ENCODE data around the gene ENDOU. TPM values are rescaled to one million over a fixed set of nuclear protein-coding genes. Genes with fewer than 3 reads are reported as not detected.

Gene ENDOU, protein sequence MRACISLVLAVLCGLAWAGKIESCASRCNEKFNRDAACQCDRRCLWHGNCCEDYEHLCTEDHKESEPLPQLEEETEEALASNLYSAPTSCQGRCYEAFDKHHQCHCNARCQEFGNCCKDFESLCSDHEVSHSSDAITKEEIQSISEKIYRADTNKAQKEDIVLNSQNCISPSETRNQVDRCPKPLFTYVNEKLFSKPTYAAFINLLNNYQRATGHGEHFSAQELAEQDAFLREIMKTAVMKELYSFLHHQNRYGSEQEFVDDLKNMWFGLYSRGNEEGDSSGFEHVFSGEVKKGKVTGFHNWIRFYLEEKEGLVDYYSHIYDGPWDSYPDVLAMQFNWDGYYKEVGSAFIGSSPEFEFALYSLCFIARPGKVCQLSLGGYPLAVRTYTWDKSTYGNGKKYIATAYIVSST
- total RNA-seq (2021) (not detected in 3 replicates), Bru-seq, nascent RNA (not detected)
- long read RNA-seq, experiment 1 = 0 reads
- long read RNA-seq, experiment 2 = 0 reads
- long read RNA-seq, experiment 3 = 0 reads

DNA sequence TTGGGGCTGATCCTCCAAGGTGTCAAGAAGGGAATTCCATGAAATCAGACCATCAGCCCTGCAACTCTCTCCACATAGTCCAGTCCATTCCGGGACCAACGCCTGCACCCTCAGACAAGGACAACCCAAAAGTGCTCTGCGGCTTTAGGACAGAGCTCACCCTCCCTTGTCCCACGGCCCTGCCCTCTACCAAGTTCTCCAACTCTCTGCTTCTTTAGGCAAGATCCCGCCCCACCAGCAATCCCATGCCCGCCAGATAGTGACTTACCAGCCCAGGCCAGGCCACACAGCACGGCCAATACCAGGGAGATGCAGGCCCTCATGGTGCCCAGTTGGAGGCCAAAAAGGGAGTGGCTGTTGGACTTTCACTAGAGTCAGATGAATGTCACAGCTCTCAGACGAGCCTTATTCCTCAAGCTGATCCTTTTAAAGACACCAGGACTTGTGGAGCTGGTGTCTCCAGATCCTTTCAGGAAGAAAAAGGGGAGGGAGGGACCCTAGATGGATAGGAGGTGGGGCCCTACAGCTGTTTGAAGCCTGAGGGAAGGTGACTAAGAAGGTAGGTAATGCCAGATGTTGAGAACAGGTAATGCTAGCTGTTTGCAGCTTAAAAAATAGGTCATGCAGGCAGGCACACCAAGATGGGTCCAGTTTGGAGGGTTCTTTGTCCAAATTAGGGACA is at the start of gene ENDOU:
ENDOU (minus strand) TSS at position 400 of the 682 bp plus-strand sequence; CDS start at position 323, 77 bp downstream.
- Mint-ChIP-seq H3K27me3 (ENCODE audit: low read depth) (peaks cover 26% of the 10 kb centered on the region), H3K4me1 (0 out of 2 replicates have a peak, but pooled peaks cover 3% of the 10 kb centered on the region), H3K36me3 (no peaks in the 10 kb centered on the region), H3K4me3 (no peak within 1 kb of the TSS), H3K9me3 (no peaks in the 10 kb centered on the region), H3K27ac (no peak within 1 kb of the TSS)
- ChIA-PET POLR2A (interaction anchor here (1.0 kb wide), 1 partner anchor 9 kb away, joined by 3 read pairs; no protein-coding TSS in a partner anchor), CTCF (interaction anchor here (0.7 to 2.4 kb wide), 6 partner anchors 10 to 180 kb away, joined by 3 to 9 read pairs (median 5); partner anchors contain the start of genes SLC48A1 and VDR)
- no peak for ATAC-seq
- DNase-seq (ENCODE audit: low spot score) = no peak
- TF ChIP-seq EMX1 (CRISPR knock-in tag; IDR thresholded peaks at IDR 0.05) (no peak), NR2C2 (CRISPR knock-in tag; IDR thresholded peaks at IDR 0.05) (no peak), NR1H2 (CRISPR knock-in tag; IDR thresholded peaks at IDR 0.05) (no peak), TEAD4 (CRISPR knock-in tag; IDR thresholded peaks at IDR 0.05) (no peak), FOXP1 (CRISPR knock-in tag; IDR thresholded peaks at IDR 0.05; ENCODE audit: borderline replicate concordance) (no peak), ZNF232 (CRISPR knock-in tag; IDR thresholded peaks at IDR 0.05) (no peak), ZNF671 (CRISPR knock-in tag; IDR thresholded peaks at IDR 0.05) (no peak), GRHL2 (CRISPR knock-in tag; IDR thresholded peaks at IDR 0.05; ENCODE audit: insufficient replicate concordance, severe bottlenecking) (no peak), CREB1 (CRISPR knock-in tag; IDR thresholded peaks at IDR 0.05) (no peak), ZNF423 (CRISPR knock-in tag; IDR thresholded peaks at IDR 0.05) (no peak)
- TF ChIP-seq, protein P1, sequence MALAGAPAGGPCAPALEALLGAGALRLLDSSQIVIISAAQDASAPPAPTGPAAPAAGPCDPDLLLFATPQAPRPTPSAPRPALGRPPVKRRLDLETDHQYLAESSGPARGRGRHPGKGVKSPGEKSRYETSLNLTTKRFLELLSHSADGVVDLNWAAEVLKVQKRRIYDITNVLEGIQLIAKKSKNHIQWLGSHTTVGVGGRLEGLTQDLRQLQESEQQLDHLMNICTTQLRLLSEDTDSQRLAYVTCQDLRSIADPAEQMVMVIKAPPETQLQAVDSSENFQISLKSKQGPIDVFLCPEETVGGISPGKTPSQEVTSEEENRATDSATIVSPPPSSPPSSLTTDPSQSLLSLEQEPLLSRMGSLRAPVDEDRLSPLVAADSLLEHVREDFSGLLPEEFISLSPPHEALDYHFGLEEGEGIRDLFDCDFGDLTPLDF (CRISPR knock-in tag; IDR thresholded peaks at IDR 0.05) = no peak
- TF ChIP-seq, protein P2, sequence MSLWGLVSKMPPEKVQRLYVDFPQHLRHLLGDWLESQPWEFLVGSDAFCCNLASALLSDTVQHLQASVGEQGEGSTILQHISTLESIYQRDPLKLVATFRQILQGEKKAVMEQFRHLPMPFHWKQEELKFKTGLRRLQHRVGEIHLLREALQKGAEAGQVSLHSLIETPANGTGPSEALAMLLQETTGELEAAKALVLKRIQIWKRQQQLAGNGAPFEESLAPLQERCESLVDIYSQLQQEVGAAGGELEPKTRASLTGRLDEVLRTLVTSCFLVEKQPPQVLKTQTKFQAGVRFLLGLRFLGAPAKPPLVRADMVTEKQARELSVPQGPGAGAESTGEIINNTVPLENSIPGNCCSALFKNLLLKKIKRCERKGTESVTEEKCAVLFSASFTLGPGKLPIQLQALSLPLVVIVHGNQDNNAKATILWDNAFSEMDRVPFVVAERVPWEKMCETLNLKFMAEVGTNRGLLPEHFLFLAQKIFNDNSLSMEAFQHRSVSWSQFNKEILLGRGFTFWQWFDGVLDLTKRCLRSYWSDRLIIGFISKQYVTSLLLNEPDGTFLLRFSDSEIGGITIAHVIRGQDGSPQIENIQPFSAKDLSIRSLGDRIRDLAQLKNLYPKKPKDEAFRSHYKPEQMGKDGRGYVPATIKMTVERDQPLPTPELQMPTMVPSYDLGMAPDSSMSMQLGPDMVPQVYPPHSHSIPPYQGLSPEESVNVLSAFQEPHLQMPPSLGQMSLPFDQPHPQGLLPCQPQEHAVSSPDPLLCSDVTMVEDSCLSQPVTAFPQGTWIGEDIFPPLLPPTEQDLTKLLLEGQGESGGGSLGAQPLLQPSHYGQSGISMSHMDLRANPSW (CRISPR knock-in tag; conservative IDR thresholded peaks at IDR 0.05; ENCODE audit: low read depth) = no peak
- TF ChIP-seq, protein P3, sequence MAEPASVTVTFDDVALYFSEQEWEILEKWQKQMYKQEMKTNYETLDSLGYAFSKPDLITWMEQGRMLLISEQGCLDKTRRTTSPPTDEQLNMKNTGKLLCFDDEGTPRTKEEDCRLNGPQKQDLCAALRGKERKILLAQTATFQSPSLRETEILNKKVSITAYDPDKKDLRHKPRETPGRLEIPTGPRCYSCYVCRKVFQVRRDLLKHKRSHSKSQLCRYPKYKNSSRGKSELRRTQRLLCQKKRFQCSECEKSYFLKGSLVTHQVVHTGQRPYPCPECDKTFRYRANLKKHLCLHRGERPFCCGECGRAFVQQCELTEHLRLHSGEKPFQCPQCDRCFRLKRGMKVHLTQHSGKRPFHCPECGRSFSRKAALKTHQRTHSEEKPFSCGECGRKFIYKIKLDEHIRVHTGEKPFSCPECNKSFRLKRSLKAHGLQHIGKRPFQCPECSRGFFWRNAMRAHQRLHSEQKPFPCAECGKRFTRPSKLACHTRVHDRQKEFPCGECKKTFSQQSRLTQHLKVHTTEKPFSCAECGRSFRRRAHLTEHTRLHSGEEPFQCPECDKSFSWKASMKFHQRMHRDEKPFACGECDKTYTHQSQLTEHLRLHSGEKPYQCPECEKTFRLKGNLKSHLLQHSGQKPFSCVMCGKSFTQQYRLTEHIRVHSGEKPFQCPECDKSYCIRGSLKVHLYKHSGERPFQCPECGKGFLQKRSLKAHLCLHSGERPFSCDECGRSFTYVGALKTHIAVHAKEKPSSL (CRISPR knock-in tag; conservative IDR thresholded peaks at IDR 0.05) = no peak
- TF ChIP-seq, protein P4, sequence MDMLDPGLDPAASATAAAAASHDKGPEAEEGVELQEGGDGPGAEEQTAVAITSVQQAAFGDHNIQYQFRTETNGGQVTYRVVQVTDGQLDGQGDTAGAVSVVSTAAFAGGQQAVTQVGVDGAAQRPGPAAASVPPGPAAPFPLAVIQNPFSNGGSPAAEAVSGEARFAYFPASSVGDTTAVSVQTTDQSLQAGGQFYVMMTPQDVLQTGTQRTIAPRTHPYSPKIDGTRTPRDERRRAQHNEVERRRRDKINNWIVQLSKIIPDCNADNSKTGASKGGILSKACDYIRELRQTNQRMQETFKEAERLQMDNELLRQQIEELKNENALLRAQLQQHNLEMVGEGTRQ (CRISPR knock-in tag; IDR thresholded peaks at IDR 0.05) = no peak
- TF ChIP-seq, protein P5, sequence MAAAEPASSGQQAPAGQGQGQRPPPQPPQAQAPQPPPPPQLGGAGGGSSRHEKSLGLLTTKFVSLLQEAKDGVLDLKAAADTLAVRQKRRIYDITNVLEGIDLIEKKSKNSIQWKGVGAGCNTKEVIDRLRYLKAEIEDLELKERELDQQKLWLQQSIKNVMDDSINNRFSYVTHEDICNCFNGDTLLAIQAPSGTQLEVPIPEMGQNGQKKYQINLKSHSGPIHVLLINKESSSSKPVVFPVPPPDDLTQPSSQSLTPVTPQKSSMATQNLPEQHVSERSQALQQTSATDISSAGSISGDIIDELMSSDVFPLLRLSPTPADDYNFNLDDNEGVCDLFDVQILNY (CRISPR knock-in tag; IDR thresholded peaks at IDR 0.05) = no peak
- TF ChIP-seq, protein P6, sequence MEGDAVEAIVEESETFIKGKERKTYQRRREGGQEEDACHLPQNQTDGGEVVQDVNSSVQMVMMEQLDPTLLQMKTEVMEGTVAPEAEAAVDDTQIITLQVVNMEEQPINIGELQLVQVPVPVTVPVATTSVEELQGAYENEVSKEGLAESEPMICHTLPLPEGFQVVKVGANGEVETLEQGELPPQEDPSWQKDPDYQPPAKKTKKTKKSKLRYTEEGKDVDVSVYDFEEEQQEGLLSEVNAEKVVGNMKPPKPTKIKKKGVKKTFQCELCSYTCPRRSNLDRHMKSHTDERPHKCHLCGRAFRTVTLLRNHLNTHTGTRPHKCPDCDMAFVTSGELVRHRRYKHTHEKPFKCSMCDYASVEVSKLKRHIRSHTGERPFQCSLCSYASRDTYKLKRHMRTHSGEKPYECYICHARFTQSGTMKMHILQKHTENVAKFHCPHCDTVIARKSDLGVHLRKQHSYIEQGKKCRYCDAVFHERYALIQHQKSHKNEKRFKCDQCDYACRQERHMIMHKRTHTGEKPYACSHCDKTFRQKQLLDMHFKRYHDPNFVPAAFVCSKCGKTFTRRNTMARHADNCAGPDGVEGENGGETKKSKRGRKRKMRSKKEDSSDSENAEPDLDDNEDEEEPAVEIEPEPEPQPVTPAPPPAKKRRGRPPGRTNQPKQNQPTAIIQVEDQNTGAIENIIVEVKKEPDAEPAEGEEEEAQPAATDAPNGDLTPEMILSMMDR (IDR thresholded peaks at IDR 0.05) = no peak
- TF ChIP-seq, protein P7, sequence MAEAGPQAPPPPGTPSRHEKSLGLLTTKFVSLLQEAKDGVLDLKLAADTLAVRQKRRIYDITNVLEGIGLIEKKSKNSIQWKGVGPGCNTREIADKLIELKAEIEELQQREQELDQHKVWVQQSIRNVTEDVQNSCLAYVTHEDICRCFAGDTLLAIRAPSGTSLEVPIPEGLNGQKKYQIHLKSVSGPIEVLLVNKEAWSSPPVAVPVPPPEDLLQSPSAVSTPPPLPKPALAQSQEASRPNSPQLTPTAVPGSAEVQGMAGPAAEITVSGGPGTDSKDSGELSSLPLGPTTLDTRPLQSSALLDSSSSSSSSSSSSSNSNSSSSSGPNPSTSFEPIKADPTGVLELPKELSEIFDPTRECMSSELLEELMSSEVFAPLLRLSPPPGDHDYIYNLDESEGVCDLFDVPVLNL (CRISPR knock-in tag; IDR thresholded peaks at IDR 0.05; ENCODE audit: borderline replicate concordance, low read depth) = no peak
- TF ChIP-seq, protein P8, sequence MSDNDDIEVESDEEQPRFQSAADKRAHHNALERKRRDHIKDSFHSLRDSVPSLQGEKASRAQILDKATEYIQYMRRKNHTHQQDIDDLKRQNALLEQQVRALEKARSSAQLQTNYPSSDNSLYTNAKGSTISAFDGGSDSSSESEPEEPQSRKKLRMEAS (CRISPR knock-in tag; IDR thresholded peaks at IDR 0.05) = no peak
- TF ChIP-seq, protein P9, sequence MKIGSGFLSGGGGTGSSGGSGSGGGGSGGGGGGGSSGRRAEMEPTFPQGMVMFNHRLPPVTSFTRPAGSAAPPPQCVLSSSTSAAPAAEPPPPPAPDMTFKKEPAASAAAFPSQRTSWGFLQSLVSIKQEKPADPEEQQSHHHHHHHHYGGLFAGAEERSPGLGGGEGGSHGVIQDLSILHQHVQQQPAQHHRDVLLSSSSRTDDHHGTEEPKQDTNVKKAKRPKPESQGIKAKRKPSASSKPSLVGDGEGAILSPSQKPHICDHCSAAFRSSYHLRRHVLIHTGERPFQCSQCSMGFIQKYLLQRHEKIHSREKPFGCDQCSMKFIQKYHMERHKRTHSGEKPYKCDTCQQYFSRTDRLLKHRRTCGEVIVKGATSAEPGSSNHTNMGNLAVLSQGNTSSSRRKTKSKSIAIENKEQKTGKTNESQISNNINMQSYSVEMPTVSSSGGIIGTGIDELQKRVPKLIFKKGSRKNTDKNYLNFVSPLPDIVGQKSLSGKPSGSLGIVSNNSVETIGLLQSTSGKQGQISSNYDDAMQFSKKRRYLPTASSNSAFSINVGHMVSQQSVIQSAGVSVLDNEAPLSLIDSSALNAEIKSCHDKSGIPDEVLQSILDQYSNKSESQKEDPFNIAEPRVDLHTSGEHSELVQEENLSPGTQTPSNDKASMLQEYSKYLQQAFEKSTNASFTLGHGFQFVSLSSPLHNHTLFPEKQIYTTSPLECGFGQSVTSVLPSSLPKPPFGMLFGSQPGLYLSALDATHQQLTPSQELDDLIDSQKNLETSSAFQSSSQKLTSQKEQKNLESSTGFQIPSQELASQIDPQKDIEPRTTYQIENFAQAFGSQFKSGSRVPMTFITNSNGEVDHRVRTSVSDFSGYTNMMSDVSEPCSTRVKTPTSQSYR (CRISPR knock-in tag; IDR thresholded peaks at IDR 0.05) = no peak
